ENCODE results near the gene CLEC2L. TPM values are rescaled to one million over a fixed set of nuclear protein-coding genes. Genes with fewer than 3 reads are reported as not detected.
A peak's percentile ranks its signal among the peaks of the same experiment; 100 is the strongest.

Gene CLEC2L
- total RNA-seq, 5 donors from 2014 or later (not counting 1 experiment from before 2014, with no cell fraction given) = not detected

DNA sequence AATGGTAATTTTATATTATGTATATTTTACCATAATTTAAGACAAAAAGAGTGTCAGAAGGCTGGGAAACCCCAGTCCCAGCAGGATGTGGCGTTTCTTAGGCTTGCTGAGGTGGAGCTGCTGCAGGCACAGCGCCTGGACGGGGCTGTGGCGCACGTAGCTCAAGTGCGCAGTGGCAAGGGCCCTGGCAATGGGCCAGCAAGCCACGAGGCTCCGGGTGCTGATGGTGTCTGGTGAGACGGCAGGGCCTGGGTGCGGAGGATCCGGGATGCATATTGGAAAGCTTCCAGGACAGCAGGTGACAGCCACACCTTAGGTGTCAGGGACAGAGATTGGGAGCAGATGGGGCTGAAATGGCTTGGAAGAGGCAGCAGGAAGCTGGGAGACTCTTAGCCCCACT is 37.2 kb downstream of the CLEC2L start:
- Histone ChIP-seq H3K4me1 (ENCODE audit: control insufficient read depth in 1 of 2, extremely low read depth in 1 of 2, insufficient read depth in 2 of 2, low read length in 2 of 2) (peaks cover 0 to 6% of the 10 kb centered on the region in 2 experiments), H3K36me3 (ENCODE audit: control insufficient read depth in 2 of 2, extremely low read depth in 1 of 2, insufficient read depth in 1 of 2, low read length in 1 of 2) (no peaks in the 10 kb centered on the region), H3K4me3 (ENCODE audit: control insufficient read depth in 1 of 2, extremely low read depth in 1 of 2, low read length in 1 of 2) (no peak overlapping the region), H3K9me3 (peaks cover 2% of the 10 kb centered on the region), H3K27me3 (replicated peaks in 1 of 2; ENCODE audit: control insufficient read depth in 2 of 2, extremely low read depth in 1 of 2, insufficient read depth in 2 of 2, low read length in 1 of 2) (peaks cover 0 to 9% of the 10 kb centered on the region in 2 experiments), H3K27ac (ENCODE audit: low read length) (no peak overlapping the region)
- 87% methylated on average over 11 of the region's 11 CpGs for whole genome bisulfite sequencing (ENCODE audit: insufficient coverage)
- H3K9me3 Mint-ChIP-seq = peaks cover 3 to 4% (median 4%) of the 10 kb centered on the region in 3 donors
- DNase-seq (no peak), ATAC-seq (replicated peaks in 1 of 4) (no peak)
- peaks cover 18 to 24% (median 24%) of the 10 kb centered on the region in 3 donors for H3K4me1 Mint-ChIP-seq
- H3K36me3 Mint-ChIP-seq = peaks cover 31% of the 10 kb centered on the region
- H3K4me3 Mint-ChIP-seq = no peak overlapping the region
- peaks cover 6 to 15% of the 10 kb centered on the region in 2 donors for H3K27me3 Mint-ChIP-seq
- ChIA-PET CTCF (interaction anchor here in 1 of 2 donors (0.5 kb wide), 1 partner anchor 41 kb away, joined by 3 read pairs; no protein-coding TSS in a partner anchor), POLR2A (no interaction called here)
- H3K27ac Mint-ChIP-seq = no peak overlapping the region

DNA sequence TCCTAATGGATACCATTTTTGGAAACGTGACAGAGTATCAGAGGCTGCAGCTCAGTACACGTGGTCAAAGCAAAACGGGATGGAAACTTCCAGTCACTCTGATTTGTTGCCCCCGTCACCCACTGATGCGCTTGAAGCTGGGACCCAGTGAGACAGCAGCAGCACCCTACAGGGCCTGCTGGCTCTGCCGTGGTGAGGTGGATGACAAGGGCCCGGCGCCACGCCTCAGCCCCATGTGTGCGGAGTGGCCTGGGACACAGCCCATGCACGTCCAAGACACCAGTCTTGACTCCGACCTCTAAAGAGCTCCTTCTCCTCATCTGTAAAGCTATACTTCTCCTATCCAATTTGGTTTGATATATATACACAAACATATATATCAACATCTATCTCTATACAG is 39.0 kb downstream of the CLEC2L start:
- H3K27me3 Mint-ChIP-seq = peaks cover 6 to 13% of the 10 kb centered on the region in 2 donors
- peaks cover 3 to 4% (median 4%) of the 10 kb centered on the region in 3 donors for H3K9me3 Mint-ChIP-seq
- ChIA-PET CTCF (no interaction called here), POLR2A (no interaction called here)
- Histone ChIP-seq H3K4me3 (ENCODE audit: control insufficient read depth in 1 of 2, extremely low read depth in 1 of 2, low read length in 1 of 2) (no peak overlapping the region), H3K27me3 (replicated peaks in 1 of 2; ENCODE audit: control insufficient read depth in 2 of 2, extremely low read depth in 1 of 2, insufficient read depth in 2 of 2, low read length in 1 of 2) (peaks cover 0 to 7% of the 10 kb centered on the region in 2 experiments), H3K4me1 (ENCODE audit: control insufficient read depth in 1 of 2, extremely low read depth in 1 of 2, insufficient read depth in 2 of 2, low read length in 2 of 2) (peaks cover 3 to 9% of the 10 kb centered on the region in 2 experiments), H3K9me3 (peaks cover 2% of the 10 kb centered on the region), H3K36me3 (ENCODE audit: control insufficient read depth in 2 of 2, extremely low read depth in 1 of 2, insufficient read depth in 1 of 2, low read length in 1 of 2) (peaks cover 0 to 4% of the 10 kb centered on the region in 2 donors), H3K27ac (ENCODE audit: low read length) (no peak overlapping the region)
- peaks cover 36% of the 10 kb centered on the region for H3K36me3 Mint-ChIP-seq
- no peak overlapping the region for H3K4me3 Mint-ChIP-seq
- peak overlapping the region in 1 of 2 donors; percentile 1 for H3K27ac Mint-ChIP-seq
- DNase-seq (no peak), ATAC-seq (replicated peaks in 1 of 4) (no peak)
- H3K4me1 Mint-ChIP-seq = peaks cover 31 to 39% (median 35%) of the 10 kb centered on the region in 3 donors
- 94% methylated on average over 9 of the region's 12 CpGs for WGBS (ENCODE audit: insufficient coverage)

DNA sequence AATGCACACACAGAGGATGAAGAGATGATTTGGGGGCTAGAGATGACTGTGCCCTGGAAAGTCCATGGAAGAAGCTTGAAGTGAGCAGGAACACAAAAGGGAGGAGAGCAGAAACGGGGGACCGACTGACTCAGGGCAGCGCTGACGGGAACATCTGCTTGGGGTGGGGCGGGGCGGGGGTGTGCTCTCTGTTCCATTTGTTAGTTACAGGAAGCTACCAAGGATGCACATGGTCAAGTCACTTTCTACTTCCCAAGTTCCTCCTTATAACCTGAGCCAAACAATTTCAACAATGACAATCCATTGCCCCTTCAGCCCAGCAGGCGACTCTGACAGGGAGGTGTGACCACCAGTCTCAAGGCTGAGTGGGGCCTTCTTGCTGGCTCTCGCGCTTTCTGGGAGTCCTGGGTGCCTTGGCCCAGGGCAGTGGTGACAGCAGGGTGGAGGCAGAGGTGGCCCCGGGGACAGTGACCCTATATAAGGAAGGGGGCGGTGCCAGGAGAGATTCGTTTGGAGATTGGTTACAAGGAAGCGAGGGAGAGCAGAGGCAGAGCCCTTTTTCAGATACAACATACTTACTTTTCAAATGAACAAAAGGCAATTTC is 39.6 kb downstream of the CLEC2L start:
- Mint-ChIP-seq H3K4me3 (no peak overlapping the region), H3K27me3 (peaks cover 6 to 10% of the 10 kb centered on the region in 2 donors), H3K9me3 (peaks cover 3 to 4% (median 4%) of the 10 kb centered on the region in 3 donors), H3K27ac (peak overlapping the region in 1 of 2 donors; percentile 30), H3K36me3 (peaks cover 40% of the 10 kb centered on the region), H3K4me1 (peaks cover 31 to 41% (median 38%) of the 10 kb centered on the region in 3 donors)
- ATAC-seq (replicated peaks in 1 of 4) (no peak), DNase-seq (no peak)
- peaks cover 0 to 4% of the 10 kb centered on the region in 2 donors for H3K36me3 ChIP-seq (ENCODE audit: control insufficient read depth in 2 of 2, extremely low read depth in 1 of 2, insufficient read depth in 1 of 2, low read length in 1 of 2)
- POLR2A ChIA-PET = no interaction called here
- 87% methylated on average over 3 of the region's 13 CpGs for WGBS (ENCODE audit: insufficient coverage)
- H3K4me1 ChIP-seq (ENCODE audit: control insufficient read depth in 1 of 2, extremely low read depth in 1 of 2, insufficient read depth in 2 of 2, low read length in 2 of 2) = peaks cover 3 to 9% of the 10 kb centered on the region in 2 experiments
- no peak overlapping the region for H3K27ac ChIP-seq (ENCODE audit: low read length)
- H3K27me3 ChIP-seq (replicated peaks in 1 of 2; ENCODE audit: control insufficient read depth in 2 of 2, extremely low read depth in 1 of 2, insufficient read depth in 2 of 2, low read length in 1 of 2) = peaks cover 0 to 7% of the 10 kb centered on the region in 2 experiments
- no peak overlapping the region for H3K4me3 ChIP-seq (ENCODE audit: control insufficient read depth in 1 of 2, extremely low read depth in 1 of 2, low read length in 1 of 2)
- CTCF ChIA-PET = no interaction called here
- H3K9me3 ChIP-seq = peaks cover 2% of the 10 kb centered on the region

DNA sequence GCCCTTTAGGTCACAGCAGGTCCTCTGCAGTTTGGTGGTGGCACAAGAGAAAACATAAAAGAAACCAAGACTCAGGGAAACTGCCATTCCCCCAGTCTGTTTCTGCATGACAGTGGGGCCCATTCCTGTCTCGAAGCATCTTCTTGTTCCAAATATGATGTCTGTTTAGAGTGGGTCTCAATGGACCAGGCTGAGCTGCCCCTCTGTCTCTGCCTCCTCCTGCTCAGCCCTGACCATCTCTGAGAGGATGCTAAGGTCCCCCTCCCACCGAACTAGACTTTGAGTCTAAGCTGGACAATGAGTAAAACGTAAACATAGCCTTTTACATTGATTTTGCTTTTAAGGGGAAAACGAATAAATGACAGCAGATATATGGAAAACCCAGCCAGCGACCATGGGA is 40.4 kb downstream of the CLEC2L start:
- peaks cover 2 to 8% of the 10 kb centered on the region in 2 donors for H3K36me3 ChIP-seq (ENCODE audit: control insufficient read depth in 2 of 2, extremely low read depth in 1 of 2, insufficient read depth in 1 of 2, low read length in 1 of 2)
- WGBS (ENCODE audit: insufficient coverage) = no CpG with 5 or more reads among the region's 5 CpGs
- POLR2A ChIA-PET = no interaction called here

DNA sequence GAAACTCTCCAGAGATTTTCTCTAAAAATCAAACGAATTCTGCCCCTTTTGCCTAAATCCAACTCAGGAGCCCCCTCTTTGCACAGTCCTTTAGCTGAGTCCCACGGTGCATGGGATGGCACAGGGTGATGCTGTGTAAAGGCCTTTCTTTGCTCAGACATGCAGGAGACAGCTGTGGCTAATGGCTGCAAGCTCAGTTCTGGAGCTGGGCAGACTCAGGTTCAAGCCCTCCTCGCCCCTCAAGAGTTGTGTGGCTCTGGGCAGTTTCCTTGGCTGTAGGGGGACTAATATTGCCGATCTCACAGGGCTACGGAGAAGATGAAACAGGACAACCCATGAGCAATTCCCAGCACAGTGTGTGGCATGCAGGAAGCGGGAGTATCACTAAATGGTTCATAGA is 42.6 kb downstream of the CLEC2L start:
- H3K9me3 ChIP-seq = no peaks in the 10 kb centered on the region
- no peak overlapping the region for H3K27ac ChIP-seq (ENCODE audit: low read length)
- no peak overlapping the region for H3K4me3 ChIP-seq (ENCODE audit: control insufficient read depth in 1 of 2, extremely low read depth in 1 of 2, low read length in 1 of 2)
- Mint-ChIP-seq H3K27ac (peak overlapping the region; percentile 68 to 73), H3K27me3 (no peaks in the 10 kb centered on the region), H3K4me1 (peaks cover 31 to 41% (median 40%) of the 10 kb centered on the region in 3 donors), H3K4me3 (no peak overlapping the region), H3K9me3 (no peaks in the 10 kb centered on the region), H3K36me3 (peaks cover 49% of the 10 kb centered on the region)
- WGBS (ENCODE audit: insufficient coverage) = 94% methylated on average over 2 of the region's 6 CpGs
- ChIA-PET CTCF (no interaction called here), POLR2A (no interaction called here)
- peaks cover 2 to 13% of the 10 kb centered on the region in 2 donors for H3K36me3 ChIP-seq (ENCODE audit: control insufficient read depth in 2 of 2, extremely low read depth in 1 of 2, insufficient read depth in 1 of 2, low read length in 1 of 2)
- peaks cover 3 to 9% of the 10 kb centered on the region in 2 experiments for H3K4me1 ChIP-seq (ENCODE audit: control insufficient read depth in 1 of 2, extremely low read depth in 1 of 2, insufficient read depth in 2 of 2, low read length in 2 of 2)
- ATAC-seq (replicated peaks in 1 of 4) (peak in 1 of 4 experiments; percentile 27), DNase-seq (no peak)
- no peaks in the 10 kb centered on the region for H3K27me3 ChIP-seq (replicated peaks in 1 of 2; ENCODE audit: control insufficient read depth in 2 of 2, extremely low read depth in 1 of 2, insufficient read depth in 2 of 2, low read length in 1 of 2)

More for the DNA sequence above, 40.4 kb downstream of the CLEC2L start:
- CTCF ChIA-PET = no interaction called here
- Histone ChIP-seq H3K9me3 (peaks cover 2% of the 10 kb centered on the region), H3K4me1 (ENCODE audit: control insufficient read depth in 1 of 2, extremely low read depth in 1 of 2, insufficient read depth in 2 of 2, low read length in 2 of 2) (peaks cover 3 to 9% of the 10 kb centered on the region in 2 experiments), H3K27ac (ENCODE audit: low read length) (no peak overlapping the region), H3K27me3 (replicated peaks in 1 of 2; ENCODE audit: control insufficient read depth in 2 of 2, extremely low read depth in 1 of 2, insufficient read depth in 2 of 2, low read length in 1 of 2) (peaks cover 0 to 7% of the 10 kb centered on the region in 2 experiments), H3K4me3 (ENCODE audit: control insufficient read depth in 1 of 2, extremely low read depth in 1 of 2, low read length in 1 of 2) (no peak overlapping the region)
- Mint-ChIP-seq H3K4me1 (peaks cover 31 to 41% (median 40%) of the 10 kb centered on the region in 3 donors), H3K36me3 (peaks cover 48% of the 10 kb centered on the region), H3K4me3 (no peak overlapping the region), H3K27me3 (peaks cover 6 to 8% of the 10 kb centered on the region in 2 donors), H3K27ac (peak overlapping the region; percentile 25 to 35), H3K9me3 (peaks cover 3 to 4% (median 4%) of the 10 kb centered on the region in 3 donors)
- DNase-seq (no peak), ATAC-seq (replicated peaks in 1 of 4) (no peak)

DNA sequence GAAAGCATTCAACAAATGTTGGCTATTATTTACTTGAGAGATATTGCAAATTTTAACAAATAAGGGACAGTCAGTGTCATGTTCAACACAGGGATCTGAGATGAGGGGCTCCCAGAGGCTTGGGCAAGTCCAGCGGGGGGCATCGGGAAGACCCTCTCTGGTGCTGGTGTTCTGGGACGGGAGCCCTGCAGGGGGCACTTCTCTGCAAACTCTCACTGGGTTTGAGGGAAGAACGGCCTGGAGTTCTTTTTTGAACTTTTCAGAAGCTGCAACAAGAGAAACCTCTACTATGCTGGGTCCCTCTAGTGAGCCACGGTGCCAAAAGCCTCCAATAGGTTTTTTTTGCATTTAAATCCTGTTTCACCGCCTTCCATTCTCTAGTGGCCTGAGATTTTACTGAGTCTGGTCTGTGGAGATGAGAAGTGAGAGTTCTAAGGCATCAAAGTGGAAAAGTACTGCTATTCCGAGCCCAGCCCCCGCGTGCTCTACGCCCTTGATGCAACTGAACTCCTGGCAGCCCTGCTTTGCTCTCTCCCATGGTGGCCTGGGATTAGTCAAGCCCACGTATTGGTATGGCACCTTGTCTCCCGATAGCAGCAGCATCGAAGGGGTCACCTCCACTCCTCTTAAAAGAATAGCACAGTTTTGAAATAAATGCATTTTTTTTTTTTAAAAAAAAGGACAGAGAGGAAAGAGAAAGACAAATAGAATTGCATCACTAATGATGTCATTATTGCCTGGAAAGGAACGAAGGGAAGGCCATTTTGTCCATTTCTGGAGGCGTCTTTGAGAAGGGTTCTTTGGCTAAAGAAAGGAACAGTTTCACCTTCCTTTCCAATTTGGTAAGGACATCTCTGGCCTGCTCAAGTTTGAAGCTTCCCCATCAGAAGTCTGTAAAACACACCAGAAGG is 43.5 kb downstream of the CLEC2L start:
- ATAC-seq (replicated peaks in 1 of 4) (no peak), DNase-seq (no peak)
- peaks cover 2 to 16% of the 10 kb centered on the region in 2 donors for H3K36me3 ChIP-seq (ENCODE audit: control insufficient read depth in 2 of 2, extremely low read depth in 1 of 2, insufficient read depth in 1 of 2, low read length in 1 of 2)
- CTCF ChIA-PET = no interaction called here
- H3K4me1 ChIP-seq (ENCODE audit: control insufficient read depth in 1 of 2, extremely low read depth in 1 of 2, insufficient read depth in 2 of 2, low read length in 2 of 2) = peaks cover 3 to 9% of the 10 kb centered on the region in 2 experiments
- WGBS (ENCODE audit: insufficient coverage) = 100% methylated on average over 4 of the region's 15 CpGs
- H3K27me3 Mint-ChIP-seq = no peaks in the 10 kb centered on the region
- no peak overlapping the region for H3K4me3 ChIP-seq (ENCODE audit: control insufficient read depth in 1 of 2, extremely low read depth in 1 of 2, low read length in 1 of 2)
- POLR2A ChIA-PET = no interaction called here
- H3K4me1 Mint-ChIP-seq = peaks cover 31 to 41% (median 40%) of the 10 kb centered on the region in 3 donors
- no peaks in the 10 kb centered on the region for H3K27me3 ChIP-seq (replicated peaks in 1 of 2; ENCODE audit: control insufficient read depth in 2 of 2, extremely low read depth in 1 of 2, insufficient read depth in 2 of 2, low read length in 1 of 2)
- H3K27ac ChIP-seq (ENCODE audit: low read length) = no peak overlapping the region
- H3K9me3 ChIP-seq = no peaks in the 10 kb centered on the region
- H3K4me3 Mint-ChIP-seq = no peak overlapping the region
- peaks cover 46% of the 10 kb centered on the region for H3K36me3 Mint-ChIP-seq
- peak overlapping the region; percentile 64 to 75 for H3K27ac Mint-ChIP-seq
- H3K9me3 Mint-ChIP-seq = no peaks in the 10 kb centered on the region

Data from T-cell (primary cell).